Cardiac septum (tissue), 1 donor: ENCODE data around the gene ZNF503. TPM values are rescaled to one million over a fixed set of nuclear protein-coding genes. Genes with fewer than 3 reads are reported as not detected.

Source experiments
- DNase-seq: peaks from one replicate; pipeline ENCODE4 v3.0.0-alpha.2; 2020; ENCODE audit warnings: low spot score
- intact Hi-C: fragments of 100-400 bp; cut with DNase I; formaldehyde crosslinking; loops from one replicate; pipeline ENCODE4 v1.14.0; 2022
- total RNA-seq: library from RNA; stranded (reverse); fragmentation: NEBNext Ultra II Directional; extraction: Animal tissue kit (Norgen Biotek cat#: 25700); gene quantifications from one replicate; pipeline ENCODE4 v1.2.1, GENCODE V29; 2021
- donor health status: DM: no; HTN: no; CAD: no.

The ZNF503 gene
- total RNA-seq, 1 donor from 2014 or later, result 3.3 TPM

GRCh38 chr10:75408509-75408875 is 6.9 kb upstream of the ZNF503 start:
- intact Hi-C loops, result loop anchor here (2.0 to 10.0 kb wide), 4 partner anchors 22 to 366 kb away; partner anchors contain the start of gene LRMDA
- no peak for DNase-seq

GRCh38 chr10:75407713-75408508 is 6.3 kb upstream of the ZNF503 start:
- DNase-seq, result no peak
- intact Hi-C loops, result loop anchor here (2.0 to 10.0 kb wide), 4 partner anchors 23 to 367 kb away; partner anchors contain the start of gene LRMDA

- no peak for DNase-seq
- intact Hi-C loops, result loop anchor here (5.0 to 10.0 kb wide), 3 partner anchors 60 to 368 kb away; no protein-coding TSS in a partner anchor
Observed at GRCh38 chr10:75407224-75407712, 5.7 kb upstream of the ZNF503 start.

GRCh38 chr10:75406462-75407223 is 5.1 kb upstream of the ZNF503 start:
- intact Hi-C loops, result loop anchor here (5.0 to 10.0 kb wide), 3 partner anchors 61 to 368 kb away; no protein-coding TSS in a partner anchor
- no peak for DNase-seq

GRCh38 chr10:75405598-75406461 is 4.3 kb upstream of the ZNF503 start:
- DNase-seq, result no peak
- intact Hi-C loops, result loop anchor here (5.0 to 10.0 kb wide), 3 partner anchors 61 to 369 kb away; no protein-coding TSS in a partner anchor

GRCh38 chr10:75404815-75405597 is 3.4 kb upstream of the ZNF503 start:
- intact Hi-C loops, result loop anchor here (5.0 to 10.0 kb wide), 5 partner anchors 62 to 1142 kb away; no protein-coding TSS in a partner anchor
- no peak for DNase-seq

GRCh38 chr10:75403939-75404814 is 2.6 kb upstream of the ZNF503 start:
- intact Hi-C loops, result loop anchor here (2.0 to 10.0 kb wide), 5 partner anchors 191 to 1143 kb away; no protein-coding TSS in a partner anchor
- no peak for DNase-seq

- intact Hi-C loops, result loop anchor here (2.0 to 10.0 kb wide), 5 partner anchors 191 to 1144 kb away; no protein-coding TSS in a partner anchor
- no peak for DNase-seq
Observed at GRCh38 chr10:75403144-75403938, 1.8 kb upstream of the ZNF503 start.

GRCh38 chr10:75402486-75403143 is 1.1 kb upstream of the ZNF503 start:
- intact Hi-C loops, result loop anchor here (2.0 to 10.0 kb wide), 5 partner anchors 192 to 1145 kb away; no protein-coding TSS in a partner anchor
- no peak for DNase-seq

GRCh38 chr10:75400771-75401568 is 594 bp downstream of the ZNF503 start:
- intact Hi-C loops, result loop anchor here (5.0 to 10.0 kb wide), 4 partner anchors 194 to 1146 kb away; no protein-coding TSS in a partner anchor
- no peak for DNase-seq

GRCh38 chr10:75400163-75400770 is 1.3 kb downstream of the ZNF503 start:
- intact Hi-C loops, result loop anchor here (5.0 to 10.0 kb wide), 4 partner anchors 195 to 1147 kb away; no protein-coding TSS in a partner anchor
- no peak for DNase-seq

- DNase-seq, result peak; percentile 90
- intact Hi-C loops, result loop anchor here (1.0 to 10.0 kb wide), 8 partner anchors 107 to 1148 kb away; no protein-coding TSS in a partner anchor
Observed at GRCh38 chr10:75399461-75400162, 2.0 kb downstream of the ZNF503 start.

- intact Hi-C loops, result loop anchor here (1.0 to 5.0 kb wide), 4 partner anchors 107 to 903 kb away; no protein-coding TSS in a partner anchor
- no peak for DNase-seq
Observed at GRCh38 chr10:75398692-75399460, 2.7 kb downstream of the ZNF503 start.
